ENCODE data around the gene USO1.
A peak's percentile ranks its signal among the peaks of the same experiment; 100 is the strongest.

DNA sequence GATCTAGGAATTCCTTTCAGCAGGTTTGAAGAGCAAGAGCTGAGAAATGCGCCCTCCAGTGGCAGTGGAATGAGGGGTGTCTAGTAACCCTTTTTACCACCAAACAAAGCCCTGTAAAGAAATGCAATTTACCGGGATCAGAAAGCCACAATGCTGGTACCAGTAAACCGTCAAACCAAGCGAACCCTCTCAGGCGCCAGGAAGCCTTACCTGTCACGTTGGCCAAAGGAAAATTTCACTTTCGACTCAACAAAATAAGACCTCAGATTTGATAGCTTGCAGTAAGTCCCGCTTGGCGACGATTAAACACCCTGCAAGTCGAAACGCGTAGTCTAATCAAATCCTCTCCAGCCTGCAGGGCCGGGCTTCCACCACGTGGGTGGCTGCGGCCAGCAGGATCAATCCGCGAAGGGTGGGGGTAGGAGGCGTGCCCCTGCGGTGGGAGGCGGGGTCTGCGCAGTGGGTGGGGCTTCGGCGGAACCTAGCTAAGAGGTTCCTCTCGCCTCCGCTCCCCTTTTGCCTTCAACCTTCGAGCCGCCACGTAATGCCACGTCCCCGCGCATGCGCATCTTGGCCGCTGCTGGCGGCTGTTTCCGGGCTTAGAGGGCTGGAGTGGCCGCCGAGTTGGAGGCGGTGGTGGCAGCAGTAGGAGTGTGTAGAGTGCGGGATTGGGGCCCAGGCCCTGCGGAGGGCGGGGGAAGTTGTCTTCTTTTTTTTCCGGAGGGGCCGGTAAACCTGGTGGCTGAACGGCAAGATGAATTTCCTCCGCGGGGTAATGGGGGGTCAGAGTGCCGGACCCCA lies at the start of gene USO1:
- TF ChIP-seq POLR2A (IDR thresholded peaks at IDR 0.05): peak in 1 of 2 donors; percentile 94
- no peak for TF ChIP-seq CTCF (IDR thresholded peaks at IDR 0.05)
